ENCODE measurements around the gene SLC4A1AP. TPM values are rescaled to one million over a fixed set of nuclear protein-coding genes. Genes with fewer than 3 reads are reported as not detected.

Gene SLC4A1AP
- total and polyA plus RNA-seq, 2 of the 13 experiments (the other 11 are each of a cell fraction or from before 2014, with no cell fraction given): 15.3 to 44.6 TPM

DNA sequence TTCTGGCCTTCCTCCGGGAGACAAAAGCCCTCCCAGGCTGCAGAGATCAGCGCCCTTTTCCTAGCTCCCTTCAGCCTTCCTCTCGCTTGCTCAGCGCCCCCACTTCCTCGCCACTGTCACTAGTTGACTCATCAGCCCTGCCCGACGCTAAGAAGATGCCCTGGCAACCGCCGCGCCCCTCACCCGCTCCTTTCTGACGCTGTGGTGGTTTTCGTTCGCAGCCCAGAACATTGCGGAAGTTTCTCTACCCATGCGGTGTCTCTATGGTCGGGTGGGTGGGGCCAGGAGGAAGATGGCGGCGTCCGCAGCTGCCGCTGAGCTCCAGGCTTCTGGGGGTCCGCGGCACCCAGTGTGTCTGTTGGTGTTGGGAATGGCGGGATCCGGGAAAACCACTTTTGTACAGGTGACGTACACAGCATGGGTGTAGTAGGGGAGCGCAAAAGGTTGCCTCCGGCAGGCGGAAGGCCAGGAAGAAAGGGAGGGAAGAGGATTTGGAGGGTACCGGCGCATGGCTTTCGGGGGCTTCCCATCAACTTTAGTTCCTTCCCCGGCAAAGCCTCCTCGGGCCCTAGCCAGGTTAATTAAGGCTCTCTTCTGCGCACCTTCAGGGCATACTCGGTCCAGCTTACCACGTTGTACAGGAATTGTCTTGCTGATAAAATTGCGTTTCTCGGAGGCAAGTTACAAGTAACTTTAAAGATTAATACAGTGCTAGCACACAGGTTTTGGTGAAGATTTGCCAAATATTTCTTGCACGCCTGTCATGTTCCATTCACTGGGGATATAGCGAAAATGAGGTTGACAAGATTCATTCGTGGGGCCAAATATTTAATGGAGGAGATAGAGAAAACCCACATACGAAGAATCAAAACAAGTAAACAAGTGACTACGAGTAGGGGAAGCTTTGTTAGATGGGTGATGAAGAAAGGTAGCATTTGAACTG lies 34.7 kb upstream of the SLC4A1AP start, which contains the start of the genes CCDC121 and GPN1 (continued):
- peak; percentile 42; the same call in 1 of the 2 replicates for TF ChIP-seq CAMTA2 (CRISPR knock-in tag; IDR thresholded peaks at IDR 0.05; ENCODE audit: borderline replicate concordance)
- TF ChIP-seq BHLHE40 (IDR thresholded peaks at IDR 0.05; ENCODE audit: low read length): no peak
- peak; percentile 33; the same call in 1 of the 2 replicates for TF ChIP-seq HMG20A (CRISPR knock-in tag; IDR thresholded peaks at IDR 0.05; ENCODE audit: borderline replicate concordance)
- peak; percentile 43; the same call in 1 of the 2 replicates for TF ChIP-seq HCFC1 (IDR thresholded peaks at IDR 0.05; ENCODE audit: low read depth, low read length)
- no peak for TF ChIP-seq ZFP36L1 (CRISPR knock-in tag; IDR thresholded peaks at IDR 0.05)
- TF ChIP-seq PITX1 (CRISPR knock-in tag; IDR thresholded peaks at IDR 0.05): peak; percentile 72; the same call in 1 of the 2 replicates
- TF ChIP-seq, protein P1, sequence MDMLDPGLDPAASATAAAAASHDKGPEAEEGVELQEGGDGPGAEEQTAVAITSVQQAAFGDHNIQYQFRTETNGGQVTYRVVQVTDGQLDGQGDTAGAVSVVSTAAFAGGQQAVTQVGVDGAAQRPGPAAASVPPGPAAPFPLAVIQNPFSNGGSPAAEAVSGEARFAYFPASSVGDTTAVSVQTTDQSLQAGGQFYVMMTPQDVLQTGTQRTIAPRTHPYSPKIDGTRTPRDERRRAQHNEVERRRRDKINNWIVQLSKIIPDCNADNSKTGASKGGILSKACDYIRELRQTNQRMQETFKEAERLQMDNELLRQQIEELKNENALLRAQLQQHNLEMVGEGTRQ (IDR thresholded peaks at IDR 0.05; ENCODE audit: low read depth, low read length): no peak
- TF ChIP-seq, protein P1 (CRISPR knock-in tag; IDR thresholded peaks at IDR 0.05; ENCODE audit: borderline replicate concordance): no peak; the same call in 1 of the 2 replicates
- TF ChIP-seq ZFP82 (CRISPR knock-in tag; IDR thresholded peaks at IDR 0.05; ENCODE audit: borderline replicate concordance): peak; percentile 8; the same call in 1 of the 2 replicates
- TF ChIP-seq, protein P2, sequence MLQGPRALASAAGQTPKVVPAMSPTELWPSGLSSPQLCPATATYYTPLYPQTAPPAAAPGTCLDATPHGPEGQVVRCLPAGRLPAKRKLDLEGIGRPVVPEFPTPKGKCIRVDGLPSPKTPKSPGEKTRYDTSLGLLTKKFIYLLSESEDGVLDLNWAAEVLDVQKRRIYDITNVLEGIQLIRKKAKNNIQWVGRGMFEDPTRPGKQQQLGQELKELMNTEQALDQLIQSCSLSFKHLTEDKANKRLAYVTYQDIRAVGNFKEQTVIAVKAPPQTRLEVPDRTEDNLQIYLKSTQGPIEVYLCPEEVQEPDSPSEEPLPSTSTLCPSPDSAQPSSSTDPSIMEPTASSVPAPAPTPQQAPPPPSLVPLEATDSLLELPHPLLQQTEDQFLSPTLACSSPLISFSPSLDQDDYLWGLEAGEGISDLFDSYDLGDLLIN (CRISPR knock-in tag; IDR thresholded peaks at IDR 0.05; ENCODE audit: borderline replicate concordance): no peak
- TF ChIP-seq NFATC3 (CRISPR knock-in tag; IDR thresholded peaks at IDR 0.05): peak; percentile 77; the same call in 1 of the 2 replicates
- TF ChIP-seq ZNF205 (CRISPR knock-in tag; IDR thresholded peaks at IDR 0.05): no peak
- TF ChIP-seq RORA (CRISPR knock-in tag; IDR thresholded peaks at IDR 0.05): no peak
- peak; percentile 80 for TF ChIP-seq HNRNPH1 (optimal IDR thresholded peaks at IDR 0.05; ENCODE audit: low read depth, low read length)
- peak; percentile 34; the same call in 1 of the 2 replicates for TF ChIP-seq ZNF724P (CRISPR knock-in tag; IDR thresholded peaks at IDR 0.05; ENCODE audit: borderline replicate concordance)
- no peak for TF ChIP-seq IKZF1 (IDR thresholded peaks at IDR 0.05)
- TF ChIP-seq, protein P3, sequence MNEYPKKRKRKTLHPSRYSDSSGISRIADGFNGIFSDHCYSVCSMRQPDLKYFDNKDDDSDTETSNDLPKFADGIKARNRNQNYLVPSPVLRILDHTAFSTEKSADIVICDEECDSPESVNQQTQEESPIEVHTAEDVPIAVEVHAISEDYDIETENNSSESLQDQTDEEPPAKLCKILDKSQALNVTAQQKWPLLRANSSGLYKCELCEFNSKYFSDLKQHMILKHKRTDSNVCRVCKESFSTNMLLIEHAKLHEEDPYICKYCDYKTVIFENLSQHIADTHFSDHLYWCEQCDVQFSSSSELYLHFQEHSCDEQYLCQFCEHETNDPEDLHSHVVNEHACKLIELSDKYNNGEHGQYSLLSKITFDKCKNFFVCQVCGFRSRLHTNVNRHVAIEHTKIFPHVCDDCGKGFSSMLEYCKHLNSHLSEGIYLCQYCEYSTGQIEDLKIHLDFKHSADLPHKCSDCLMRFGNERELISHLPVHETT (CRISPR knock-in tag; conservative IDR thresholded peaks at IDR 0.05): peak; percentile 76
- TF ChIP-seq NFYC (CRISPR knock-in tag; IDR thresholded peaks at IDR 0.05): 0 out of 2 replicates have a peak, but pooled peaks have one; percentile 39
- TF ChIP-seq PCBP2 (optimal IDR thresholded peaks at IDR 0.05; ENCODE audit: low read depth, low read length, poor library complexity, severe bottlenecking): no peak
- TF ChIP-seq ZNF296 (CRISPR knock-in tag; conservative IDR thresholded peaks at IDR 0.05): no peak
- no peak for TF ChIP-seq HHEX (CRISPR knock-in tag; IDR thresholded peaks at IDR 0.05)
- TF ChIP-seq NFE2 (CRISPR knock-in tag; IDR thresholded peaks at IDR 0.05): no peak
- TF ChIP-seq ZNF780A (CRISPR knock-in tag; IDR thresholded peaks at IDR 0.05): no peak
- TF ChIP-seq, protein P4, sequence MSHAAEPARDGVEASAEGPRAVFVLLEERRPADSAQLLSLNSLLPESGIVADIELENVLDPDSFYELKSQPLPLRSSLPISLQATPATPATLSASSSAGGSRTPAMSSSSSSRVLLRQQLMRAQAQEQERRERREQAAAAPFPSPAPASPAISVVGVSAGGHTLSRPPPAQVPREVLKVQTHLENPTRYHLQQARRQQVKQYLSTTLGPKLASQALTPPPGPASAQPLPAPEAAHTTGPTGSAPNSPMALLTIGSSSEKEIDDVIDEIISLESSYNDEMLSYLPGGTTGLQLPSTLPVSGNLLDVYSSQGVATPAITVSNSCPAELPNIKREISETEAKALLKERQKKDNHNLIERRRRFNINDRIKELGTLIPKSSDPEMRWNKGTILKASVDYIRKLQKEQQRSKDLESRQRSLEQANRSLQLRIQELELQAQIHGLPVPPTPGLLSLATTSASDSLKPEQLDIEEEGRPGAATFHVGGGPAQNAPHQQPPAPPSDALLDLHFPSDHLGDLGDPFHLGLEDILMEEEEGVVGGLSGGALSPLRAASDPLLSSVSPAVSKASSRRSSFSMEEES (CRISPR knock-in tag; IDR thresholded peaks at IDR 0.05): no peak
- no peak for TF ChIP-seq STAT5B (CRISPR knock-in tag; IDR thresholded peaks at IDR 0.05)

Data from HepG2 (cell line).